ENCODE data around the gene OGFOD3.

The OGFOD3 gene

GRCh38 chr17:82441691-82442487, 23.5 kb upstream of the OGFOD3 start:
- no peak overlapping the region for H3K4me3 ChIP-seq (ENCODE audit: control insufficient read depth, low read depth, low read length)
- TF ChIP-seq, protein P1, sequence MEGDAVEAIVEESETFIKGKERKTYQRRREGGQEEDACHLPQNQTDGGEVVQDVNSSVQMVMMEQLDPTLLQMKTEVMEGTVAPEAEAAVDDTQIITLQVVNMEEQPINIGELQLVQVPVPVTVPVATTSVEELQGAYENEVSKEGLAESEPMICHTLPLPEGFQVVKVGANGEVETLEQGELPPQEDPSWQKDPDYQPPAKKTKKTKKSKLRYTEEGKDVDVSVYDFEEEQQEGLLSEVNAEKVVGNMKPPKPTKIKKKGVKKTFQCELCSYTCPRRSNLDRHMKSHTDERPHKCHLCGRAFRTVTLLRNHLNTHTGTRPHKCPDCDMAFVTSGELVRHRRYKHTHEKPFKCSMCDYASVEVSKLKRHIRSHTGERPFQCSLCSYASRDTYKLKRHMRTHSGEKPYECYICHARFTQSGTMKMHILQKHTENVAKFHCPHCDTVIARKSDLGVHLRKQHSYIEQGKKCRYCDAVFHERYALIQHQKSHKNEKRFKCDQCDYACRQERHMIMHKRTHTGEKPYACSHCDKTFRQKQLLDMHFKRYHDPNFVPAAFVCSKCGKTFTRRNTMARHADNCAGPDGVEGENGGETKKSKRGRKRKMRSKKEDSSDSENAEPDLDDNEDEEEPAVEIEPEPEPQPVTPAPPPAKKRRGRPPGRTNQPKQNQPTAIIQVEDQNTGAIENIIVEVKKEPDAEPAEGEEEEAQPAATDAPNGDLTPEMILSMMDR (conservative IDR thresholded peaks at IDR 0.05; ENCODE audit: control insufficient read depth, insufficient read depth, low read depth, low read length), result no peak

DNA sequence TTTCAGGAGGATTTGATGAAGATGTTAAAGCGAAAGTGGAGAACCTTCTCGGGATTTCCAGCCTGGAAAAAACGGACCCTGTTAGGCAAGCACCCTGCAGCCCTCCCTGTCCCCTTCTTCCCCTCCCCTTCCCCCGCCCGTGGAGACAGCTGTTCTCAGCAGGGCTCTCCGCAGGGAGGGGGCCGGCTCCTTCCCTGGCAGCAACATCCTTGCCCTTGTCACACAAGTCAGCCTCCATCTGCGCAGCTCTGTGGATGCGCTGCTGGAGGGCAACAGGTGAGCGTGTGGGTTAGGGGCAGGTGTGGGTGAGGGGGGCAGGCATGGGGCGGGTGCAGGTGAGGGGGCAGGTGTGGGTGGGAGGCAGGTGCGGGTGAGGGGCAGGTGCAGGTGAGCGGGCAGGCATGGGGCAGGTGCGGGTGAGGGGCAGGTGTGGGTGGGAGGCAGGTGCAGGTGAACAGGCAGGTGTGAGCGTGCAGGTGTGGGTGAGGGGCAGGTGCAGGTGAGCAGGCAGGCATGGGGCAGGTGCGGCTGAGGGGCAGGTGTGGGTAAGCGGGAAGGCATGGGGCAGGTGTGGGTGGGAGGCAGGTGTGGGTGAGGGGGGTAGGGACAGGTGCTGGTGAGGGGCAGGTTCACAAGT, 22.7 kb upstream of the OGFOD3 start:
- DNase-seq (ENCODE audit: low read depth), result no peak
- TF ChIP-seq, protein P1 (conservative IDR thresholded peaks at IDR 0.05; ENCODE audit: control insufficient read depth, insufficient read depth, low read depth, low read length), result no peak
- H3K4me3 ChIP-seq (ENCODE audit: control insufficient read depth, low read depth, low read length), result no peak overlapping the region

More at GRCh38 chr17:82441691-82442487, 23.5 kb upstream of the OGFOD3 start:
- DNase-seq (ENCODE audit: low read depth), result no peak

DNA sequence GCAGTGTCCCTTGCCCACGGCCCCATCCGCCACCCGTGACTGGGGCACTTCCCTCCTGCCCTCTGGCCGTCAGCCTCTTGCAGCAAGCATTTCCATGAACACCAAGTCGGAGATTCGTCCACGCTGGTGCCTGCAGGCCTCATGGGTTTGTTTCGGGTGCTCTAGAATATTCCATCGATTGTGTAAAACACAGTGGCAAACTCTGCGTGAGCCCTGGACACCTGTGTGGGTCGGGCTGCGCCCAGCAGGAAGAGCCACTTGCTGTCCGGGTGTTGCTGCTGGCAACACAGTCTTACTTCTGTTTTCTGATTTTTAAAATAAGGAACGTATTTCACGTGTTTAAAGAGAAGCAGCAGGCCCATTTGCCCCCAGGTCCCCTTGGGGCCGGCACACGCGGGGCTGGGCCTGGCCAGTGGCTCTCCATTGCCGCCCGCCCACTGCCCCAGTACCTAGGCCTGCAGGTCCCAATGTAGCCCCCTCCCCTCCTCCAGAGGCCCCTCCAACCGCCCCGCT, 22.1 kb upstream of the OGFOD3 start:
- DNase-seq (ENCODE audit: low read depth), result no peak
- H3K4me3 ChIP-seq (ENCODE audit: control insufficient read depth, low read depth, low read length), result no peak overlapping the region
- TF ChIP-seq, protein P1 (conservative IDR thresholded peaks at IDR 0.05; ENCODE audit: control insufficient read depth, insufficient read depth, low read depth, low read length), result no peak

- TF ChIP-seq, protein P1 (conservative IDR thresholded peaks at IDR 0.05; ENCODE audit: control insufficient read depth, insufficient read depth, low read depth, low read length), result no peak
- no peak for DNase-seq (ENCODE audit: low read depth)
- H3K4me3 ChIP-seq (ENCODE audit: control insufficient read depth, low read depth, low read length), result no peak overlapping the region
Observed at GRCh38 chr17:82439829-82440365, 21.5 kb upstream of the OGFOD3 start.

GRCh38 chr17:82439194-82439828, 20.9 kb upstream of the OGFOD3 start:
- TF ChIP-seq, protein P1 (conservative IDR thresholded peaks at IDR 0.05; ENCODE audit: control insufficient read depth, insufficient read depth, low read depth, low read length), result no peak
- no peak overlapping the region for H3K4me3 ChIP-seq (ENCODE audit: control insufficient read depth, low read depth, low read length)
- no peak for DNase-seq (ENCODE audit: low read depth)

- TF ChIP-seq, protein P1 (conservative IDR thresholded peaks at IDR 0.05; ENCODE audit: control insufficient read depth, insufficient read depth, low read depth, low read length), result no peak
- no peak for DNase-seq (ENCODE audit: low read depth)
- no peak overlapping the region for H3K4me3 ChIP-seq (ENCODE audit: control insufficient read depth, low read depth, low read length)
Observed at GRCh38 chr17:82438401-82439193, 20.2 kb upstream of the OGFOD3 start.
